ENCODE measurements around the gene RPS6KC1. TPM values are rescaled to one million over a fixed set of nuclear protein-coding genes. Genes with fewer than 3 reads are reported as not detected.

RPS6KC1 gene
- total and polyA plus RNA-seq, 2 of the 4 experiments (the other 2 are of a cell fraction): 7.9 to 23.7 TPM

DNA sequence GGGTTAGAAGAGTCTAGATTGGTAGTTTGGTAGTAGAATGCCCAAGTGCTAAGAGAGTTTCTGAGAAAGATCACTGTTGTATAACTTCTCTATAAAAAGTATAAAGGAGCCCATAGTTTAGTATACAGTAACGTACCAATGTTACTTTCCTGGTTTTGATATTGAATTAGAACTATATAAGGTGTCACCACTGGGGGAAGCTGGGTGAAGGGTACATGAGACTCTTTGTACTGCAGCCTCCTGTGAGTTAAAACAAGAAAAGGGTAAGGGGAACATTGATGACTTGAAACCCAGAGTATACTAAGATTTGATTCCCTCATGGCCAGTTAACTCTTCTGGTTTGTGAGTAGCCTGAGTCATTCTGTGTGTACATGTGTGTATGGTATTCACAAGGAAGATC, 129.8 kb downstream of the RPS6KC1 start:
- Histone ChIP-seq H2BK120ac (ENCODE audit: low read depth, low read length) (no peak overlapping the region), H3K4me2 (ENCODE audit: low read depth, low read length) (no peak overlapping the region), H3K4me1 (ENCODE audit: control insufficient read depth, insufficient read depth, low read length) (no peaks in the 10 kb centered on the region), H3K27me3 (ENCODE audit: control insufficient read depth, insufficient read depth, low read length) (no peaks in the 10 kb centered on the region), H2AK5ac (ENCODE audit: low read depth, low read length) (no peak overlapping the region), H3K56ac (ENCODE audit: extremely low read depth, insufficient read depth, low read length) (no peak overlapping the region), H3K4ac (ENCODE audit: low read depth, low read length) (no peak overlapping the region), H2AFZ (replicated peaks; ENCODE audit: low read length, poor library complexity) (no peak overlapping the region), H3K36me3 (ENCODE audit: control insufficient read depth, insufficient read depth, low read length) (0 out of 2 replicates have a peak, but pooled peaks cover 2% of the 10 kb centered on the region), H4K8ac (ENCODE audit: low read depth in 2 of 2, low read length in 2 of 2) (no peak overlapping the region), H3K23ac (ENCODE audit: low read depth, low read length) (no peak overlapping the region), H3K27ac (ENCODE audit: insufficient read depth, low read length) (no peak overlapping the region), H3K9me3 (ENCODE audit: control insufficient read depth, insufficient read depth, low read length) (0 out of 2 replicates have a peak, but pooled peaks cover 1% of the 10 kb centered on the region), H4K5ac (ENCODE audit: low read depth, low read length) (no peak overlapping the region), H2AK9ac (replicated peaks; ENCODE audit: low read depth, low read length, poor library complexity) (no peak overlapping the region), H3K9me1 (ENCODE audit: insufficient read depth, low read length) (no peaks in the 10 kb centered on the region), H3K4me3 (ENCODE audit: insufficient read depth, low read depth, low read length) (no peak overlapping the region), H2BK20ac (ENCODE audit: low read depth, low read length) (no peak overlapping the region), H3K18ac (ENCODE audit: low read depth, low read length) (no peak overlapping the region), H4K91ac (ENCODE audit: insufficient read depth, low read depth, low read length) (no peak overlapping the region), H2BK5ac (ENCODE audit: low read depth, low read length, poor library complexity, severe bottlenecking) (no peak overlapping the region), H3K9ac (ENCODE audit: low read depth, low read length) (no peak overlapping the region), H2BK15ac (ENCODE audit: low read depth, low read length) (no peak overlapping the region), H4K20me1 (ENCODE audit: insufficient read depth, low read length) (no peaks in the 10 kb centered on the region), H3K79me1 (ENCODE audit: low read depth in 1 of 2, low read length in 2 of 2) (0 out of 4 replicates have a peak, but pooled peaks cover 0 to 2% of the 10 kb centered on the region in 2 experiments), H3K14ac (replicated peaks; ENCODE audit: low read depth, low read length) (no peak overlapping the region)
- intact Hi-C loops (cut with micrococcal nuclease) (no loop called here), dilution Hi-C loops (cut with HindIII; ENCODE audit: low sequenced_read_pairs, unreplicated experiment) (no loop called here), in situ Hi-C loops (cut with MboI; ENCODE audit: low sequenced_read_pairs) (no loop called here)
- TF ChIP-seq SMC3 (IDR thresholded peaks at IDR 0.05; ENCODE audit: low read depth, low read length): no peak
- no peak for TF ChIP-seq CEBPB (IDR thresholded peaks at IDR 0.05; ENCODE audit: low read depth, low read length)
- no peak for TF ChIP-seq MXI1 (IDR thresholded peaks at IDR 0.05; ENCODE audit: borderline replicate concordance, low read depth, low read length)
- TF ChIP-seq FOS (IDR thresholded peaks at IDR 0.05; ENCODE audit: low read depth, low read length): no peak
- no peak for TF ChIP-seq NFE2L2 (IDR thresholded peaks at IDR 0.05; ENCODE audit: low read depth, low read length)
- TF ChIP-seq, protein P1, sequence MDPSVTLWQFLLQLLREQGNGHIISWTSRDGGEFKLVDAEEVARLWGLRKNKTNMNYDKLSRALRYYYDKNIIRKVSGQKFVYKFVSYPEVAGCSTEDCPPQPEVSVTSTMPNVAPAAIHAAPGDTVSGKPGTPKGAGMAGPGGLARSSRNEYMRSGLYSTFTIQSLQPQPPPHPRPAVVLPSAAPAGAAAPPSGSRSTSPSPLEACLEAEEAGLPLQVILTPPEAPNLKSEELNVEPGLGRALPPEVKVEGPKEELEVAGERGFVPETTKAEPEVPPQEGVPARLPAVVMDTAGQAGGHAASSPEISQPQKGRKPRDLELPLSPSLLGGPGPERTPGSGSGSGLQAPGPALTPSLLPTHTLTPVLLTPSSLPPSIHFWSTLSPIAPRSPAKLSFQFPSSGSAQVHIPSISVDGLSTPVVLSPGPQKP (IDR thresholded peaks at IDR 0.05; ENCODE audit: borderline replicate concordance, low read depth, low read length): no peak
- TF ChIP-seq MAZ (IDR thresholded peaks at IDR 0.05; ENCODE audit: borderline replicate concordance, low read depth, low read length): no peak
- no peak for TF ChIP-seq RAD21 (IDR thresholded peaks at IDR 0.05; ENCODE audit: low read length)
- no peak for TF ChIP-seq BHLHE40 (IDR thresholded peaks at IDR 0.05; ENCODE audit: low read depth, low read length)
- TF ChIP-seq, protein P2, sequence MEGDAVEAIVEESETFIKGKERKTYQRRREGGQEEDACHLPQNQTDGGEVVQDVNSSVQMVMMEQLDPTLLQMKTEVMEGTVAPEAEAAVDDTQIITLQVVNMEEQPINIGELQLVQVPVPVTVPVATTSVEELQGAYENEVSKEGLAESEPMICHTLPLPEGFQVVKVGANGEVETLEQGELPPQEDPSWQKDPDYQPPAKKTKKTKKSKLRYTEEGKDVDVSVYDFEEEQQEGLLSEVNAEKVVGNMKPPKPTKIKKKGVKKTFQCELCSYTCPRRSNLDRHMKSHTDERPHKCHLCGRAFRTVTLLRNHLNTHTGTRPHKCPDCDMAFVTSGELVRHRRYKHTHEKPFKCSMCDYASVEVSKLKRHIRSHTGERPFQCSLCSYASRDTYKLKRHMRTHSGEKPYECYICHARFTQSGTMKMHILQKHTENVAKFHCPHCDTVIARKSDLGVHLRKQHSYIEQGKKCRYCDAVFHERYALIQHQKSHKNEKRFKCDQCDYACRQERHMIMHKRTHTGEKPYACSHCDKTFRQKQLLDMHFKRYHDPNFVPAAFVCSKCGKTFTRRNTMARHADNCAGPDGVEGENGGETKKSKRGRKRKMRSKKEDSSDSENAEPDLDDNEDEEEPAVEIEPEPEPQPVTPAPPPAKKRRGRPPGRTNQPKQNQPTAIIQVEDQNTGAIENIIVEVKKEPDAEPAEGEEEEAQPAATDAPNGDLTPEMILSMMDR (conservative IDR thresholded peaks at IDR 0.05; ENCODE audit: low read depth, low read length): no peak
- no peak for TF ChIP-seq RCOR1 (IDR thresholded peaks at IDR 0.05; ENCODE audit: insufficient replicate concordance, low read length)
- TF ChIP-seq RFX5 (IDR thresholded peaks at IDR 0.05; ENCODE audit: low read depth, low read length): no peak
- no peak for TF ChIP-seq POLR2A (IDR thresholded peaks at IDR 0.05; ENCODE audit: low read depth, low read length)
- ChIA-PET CTCF (no interaction called here), POLR2A (ENCODE audit: unreplicated experiment) (no interaction called here)
- no CpG with 5 or more reads among the region's 1 CpG for WGBS, 2 experiments (ENCODE audit: extremely low coverage in 2 of 2, insufficient read length in 1 of 2)
- BruUV-seq (replicated peaks): no TSS peak
- ATAC-seq (ENCODE audit: low read depth) (no peak), DNase-seq (no peak)
